ENCODE measurements around the gene HERC2. TPM values are rescaled to one million over a fixed set of nuclear protein-coding genes. Genes with fewer than 3 reads are reported as not detected.

HERC2 gene
- total RNA-seq, 2 donors from 2014 or later: 105 to 112 TPM

GRCh38 chr15:28130651-28131050, 191.3 kb downstream of the HERC2 start:
- no peak for TF ChIP-seq CTCF (conservative IDR thresholded peaks at IDR 0.05)
- Histone ChIP-seq H3K36me3 (ENCODE audit: control insufficient read depth, insufficient read depth, low read length) (peaks cover 77% of the 10 kb centered on the region), H3K27ac (ENCODE audit: low read depth, low read length) (no peak overlapping the region), H3K9me3 (ENCODE audit: control insufficient read depth, low read length) (no peaks in the 10 kb centered on the region), H3K27me3 (ENCODE audit: control insufficient read depth, insufficient read depth, low read length, poor library complexity, severe bottlenecking) (no peaks in the 10 kb centered on the region), H3K9ac (ENCODE audit: extremely low read depth, low read length, poor library complexity, severe bottlenecking) (no peak overlapping the region), H3K4me1 (ENCODE audit: control insufficient read depth, insufficient read depth, low read length) (no peaks in the 10 kb centered on the region), H3K4me3 (ENCODE audit: low read length) (no peak overlapping the region)
- H3K4me1 Mint-ChIP-seq: peaks cover 2% of the 10 kb centered on the region
- H3K27ac Mint-ChIP-seq: no peak overlapping the region
- H3K27me3 Mint-ChIP-seq (ENCODE audit: insufficient read depth): no peaks in the 10 kb centered on the region
- no peak for DNase-seq
- 90 to 96% methylated on average over 2 to 7 of the region's 7 CpGs for WGBS, 2 experiments (ENCODE audit: insufficient coverage in 1 of 2, insufficient read length in 1 of 2)
- H3K4me3 Mint-ChIP-seq: no peak overlapping the region
- no peaks in the 10 kb centered on the region for H3K9me3 Mint-ChIP-seq
- peaks cover 50% of the 10 kb centered on the region for H3K36me3 Mint-ChIP-seq (ENCODE audit: low read depth)

- no peak for TF ChIP-seq CTCF (conservative IDR thresholded peaks at IDR 0.05)
- Histone ChIP-seq H3K27ac (ENCODE audit: low read depth, low read length) (no peak overlapping the region), H3K36me3 (ENCODE audit: control insufficient read depth, insufficient read depth, low read length) (peaks cover 83% of the 10 kb centered on the region), H3K9me3 (ENCODE audit: control insufficient read depth, low read length) (no peaks in the 10 kb centered on the region), H3K4me1 (ENCODE audit: control insufficient read depth, insufficient read depth, low read length) (no peaks in the 10 kb centered on the region), H3K27me3 (ENCODE audit: control insufficient read depth, insufficient read depth, low read length, poor library complexity, severe bottlenecking) (no peaks in the 10 kb centered on the region), H3K9ac (ENCODE audit: extremely low read depth, low read length, poor library complexity, severe bottlenecking) (no peak overlapping the region), H3K4me3 (ENCODE audit: low read length) (no peak overlapping the region)
- no peaks in the 10 kb centered on the region for H3K9me3 Mint-ChIP-seq
- peaks cover 50% of the 10 kb centered on the region for H3K36me3 Mint-ChIP-seq (ENCODE audit: low read depth)
- H3K27me3 Mint-ChIP-seq (ENCODE audit: insufficient read depth): no peaks in the 10 kb centered on the region
- DNase-seq: no peak
- peak overlapping the region; percentile 8 for H3K27ac Mint-ChIP-seq
- H3K4me1 Mint-ChIP-seq: peaks cover 2% of the 10 kb centered on the region
- no peak overlapping the region for H3K4me3 Mint-ChIP-seq
- 94 to 95% methylated on average over 6 to 9 of the region's 9 CpGs for whole genome bisulfite sequencing, 2 experiments (ENCODE audit: insufficient coverage in 1 of 2, insufficient read length in 1 of 2)
Measured at GRCh38 chr15:28129231-28129848, 192.6 kb downstream of the HERC2 start.

- peaks cover 53% of the 10 kb centered on the region for H3K36me3 Mint-ChIP-seq (ENCODE audit: low read depth)
- no peak overlapping the region for H3K4me3 Mint-ChIP-seq
- H3K27me3 Mint-ChIP-seq (ENCODE audit: insufficient read depth): no peaks in the 10 kb centered on the region
- no peaks in the 10 kb centered on the region for H3K27me3 ChIP-seq (ENCODE audit: control insufficient read depth, insufficient read depth, low read length, poor library complexity, severe bottlenecking)
- no peaks in the 10 kb centered on the region for H3K9me3 ChIP-seq (ENCODE audit: control insufficient read depth, low read length)
- WGBS, 2 experiments (ENCODE audit: insufficient coverage in 1 of 2, insufficient read length in 1 of 2): 94 to 95% methylated on average over 11 of the region's 11 CpGs
- peaks cover 2% of the 10 kb centered on the region for H3K4me1 Mint-ChIP-seq
- H3K27ac Mint-ChIP-seq: no peak overlapping the region
- H3K4me1 ChIP-seq (ENCODE audit: control insufficient read depth, insufficient read depth, low read length): no peaks in the 10 kb centered on the region
- peak; percentile 38 for DNase-seq
- TF ChIP-seq CTCF (conservative IDR thresholded peaks at IDR 0.05): no peak
- H3K4me3 ChIP-seq (ENCODE audit: low read length): no peak overlapping the region
- no peaks in the 10 kb centered on the region for H3K9me3 Mint-ChIP-seq
- no peak overlapping the region for H3K27ac ChIP-seq (ENCODE audit: low read depth, low read length)
- peaks cover 83% of the 10 kb centered on the region for H3K36me3 ChIP-seq (ENCODE audit: control insufficient read depth, insufficient read depth, low read length)
- no peak overlapping the region for H3K9ac ChIP-seq (ENCODE audit: extremely low read depth, low read length, poor library complexity, severe bottlenecking)
Measured at GRCh38 chr15:28128031-28128430, 193.9 kb downstream of the HERC2 start.
